GM23338 (cell line): Measurements from ENCODE around the gene C1GALT1C1L.

Experiments used
- CTCF ChIP-seq, 2 experiments: fragments of 200-600 bp in 1 of 2; sonication (generic) in 1 of 2; conservative IDR thresholded peaks; 2 replicates each; pipeline versions ENCODE4 v1.5.1 to v1.6.1; 2016 to 2017; ENCODE audit warnings: antibody characterized with exemption in 2 of 2, low read depth in 2 of 2, mild to moderate bottlenecking in 2 of 2, moderate library complexity in 1 of 2
- EZH2 ChIP-seq: fragments of 200-600 bp; sonication (generic); IDR thresholded peaks from one replicate; pipeline ENCODE4 v1.8.0; 2017; ENCODE audit warnings: antibody characterized with exemption, mild to moderate bottlenecking, low read depth; ENCODE audit not compliant: unreplicated experiment
- EZH2phosphoT487 ChIP-seq: fragments of 200-600 bp; sonication (generic); IDR thresholded peaks from one replicate; pipeline ENCODE4 v1.8.1; 2018; ENCODE audit warnings: antibody characterized with exemption; ENCODE audit not compliant: unreplicated experiment
- JUNB ChIP-seq: IDR thresholded peaks from one replicate; pipeline ENCODE4 v1.6.1; 2016; ENCODE audit warnings: antibody characterized with exemption; ENCODE audit not compliant: unreplicated experiment
- NANOG ChIP-seq: IDR thresholded peaks from 2 replicates; pipeline ENCODE4 v1.6.1; 2016; ENCODE audit warnings: antibody characterized with exemption, borderline replicate concordance
- POLR2AphosphoS5 ChIP-seq: IDR thresholded peaks from 2 replicates; pipeline ENCODE4 v1.6.1; 2016; ENCODE audit warnings: antibody characterized with exemption, low read depth
- REST ChIP-seq: IDR thresholded peaks from one replicate; pipeline ENCODE4 v1.6.1; 2018; ENCODE audit warnings: antibody characterized with exemption; ENCODE audit not compliant: unreplicated experiment
- STAT1 ChIP-seq: IDR thresholded peaks from one replicate; pipeline ENCODE4 v1.6.1; 2016; ENCODE audit warnings: antibody characterized with exemption; ENCODE audit not compliant: unreplicated experiment
- ZNF114 ChIP-seq: fragments of 250-450 bp; sonication (Bioruptor Pico); IDR thresholded peaks from 2 replicates; pipeline ENCODE4 v1.5.0; 2020; ENCODE audit warnings: mild to moderate bottlenecking, moderate library complexity
- ZNF331 ChIP-seq: fragments of 250-450 bp; sonication (Bioruptor Pico); IDR thresholded peaks from 2 replicates; pipeline ENCODE4 v1.5.0; 2020; ENCODE audit warnings: low read depth, mild to moderate bottlenecking, moderate library complexity

DNA sequence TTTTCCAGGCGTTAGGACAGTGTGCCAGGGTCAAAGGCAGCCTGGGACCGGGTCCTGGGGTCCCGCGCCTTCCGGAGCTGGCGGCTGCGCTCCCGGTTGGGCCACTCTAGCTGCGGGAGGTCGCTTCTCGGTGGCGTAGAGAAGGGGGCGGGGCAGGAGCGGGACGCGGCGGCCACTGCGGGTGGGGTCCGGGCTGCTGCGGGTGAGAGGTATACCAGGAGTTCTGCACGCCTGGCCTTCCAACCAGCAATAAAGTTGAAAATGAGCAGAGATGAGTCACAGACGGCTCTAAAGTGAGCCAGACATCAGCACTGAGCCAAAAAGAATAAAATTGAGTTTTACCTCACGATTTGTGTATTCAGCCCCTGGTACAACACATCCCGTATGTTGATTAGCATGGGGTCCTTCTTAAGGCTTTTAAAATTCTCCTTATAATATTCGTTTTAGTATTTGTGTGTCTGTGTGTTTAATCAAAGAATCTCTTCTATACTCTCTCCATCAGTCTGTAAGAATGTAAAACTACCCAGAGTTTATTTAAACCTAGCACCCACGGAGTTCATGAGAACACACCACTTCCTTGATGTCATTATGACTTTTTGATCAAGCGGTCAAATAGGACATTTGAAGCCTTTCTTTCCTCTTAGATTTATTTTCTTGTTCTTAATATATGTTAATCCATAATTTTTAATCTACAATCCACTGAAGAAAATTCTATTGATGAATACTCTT, at the start of gene C1GALT1C1L:
- TF ChIP-seq POLR2AphosphoS5 (no peak; the same call in 1 of the 2 replicates), CTCF (conservative IDR thresholded peaks at IDR 0.05; ENCODE audit: low read depth in 2 of 2) (no peak), EZH2 (no peak), NANOG (no peak), ZNF331 (CRISPR knock-in tag) (no peak), STAT1 (no peak), REST (no peak), JUNB (no peak), EZH2phosphoT487 (no peak), ZNF114 (CRISPR knock-in tag) (no peak)
